RWPE2 (cell line): ENCODE data around the gene SLX4.

Experiments used
- ATAC-seq: fragments of 200-7000 bp; cut with Tn5 transposase; 3 replicates; pipeline ENCODE4 v1.9.1; 2021; ENCODE audit warnings: low read depth
- DNase-seq: peaks from one replicate; pipeline ENCODE4 v3.0.0-alpha.2; 2020; ENCODE audit warnings: low spot score
- H3K27ac ChIP-seq: fragments of 450-650 bp; 2 replicates; pipeline ENCODE4 v1.5.1; 2017; ENCODE audit warnings: mild to moderate bottlenecking; ENCODE audit not compliant: poor library complexity, severe bottlenecking
- H3K27me3 ChIP-seq: fragments of 250-450 bp; sonication (Bioruptor Pico); 2 replicates; pipeline ENCODE4 v1.5.1; 2021; ENCODE audit warnings: mild to moderate bottlenecking, moderate library complexity; ENCODE audit not compliant: insufficient read depth, poor library complexity, severe bottlenecking
- H3K36me3 ChIP-seq: fragments of 250-450 bp; sonication (Bioruptor Pico); 2 replicates; pipeline ENCODE4 v1.5.1; 2020; ENCODE audit warnings: low read depth, mild to moderate bottlenecking, moderate library complexity
- H3K4me1 ChIP-seq: fragments of 250-450 bp; sonication (Bioruptor Pico); 2 replicates; pipeline ENCODE4 v1.5.1; 2021; ENCODE audit warnings: mild to moderate bottlenecking, moderate library complexity; ENCODE audit not compliant: insufficient read depth, poor library complexity, severe bottlenecking
- H3K4me3 ChIP-seq: fragments of 250-450 bp; sonication (Bioruptor Pico); 2 replicates; pipeline ENCODE4 v1.5.1; 2021; ENCODE audit warnings: mild to moderate bottlenecking, moderate library complexity; ENCODE audit not compliant: severe bottlenecking
- H3K9me3 ChIP-seq: fragments of 250-450 bp; sonication (Bioruptor Pico); 2 replicates; pipeline ENCODE4 v1.5.1; 2021; ENCODE audit warnings: mild to moderate bottlenecking, moderate library complexity; ENCODE audit not compliant: severe bottlenecking
- TF ChIP-seq, protein P1 (sequence below): fragments of 450-650 bp; IDR thresholded peaks from one replicate; pipeline ENCODE4 v1.5.1; 2017; ENCODE audit warnings: mild to moderate bottlenecking, moderate library complexity; ENCODE audit not compliant: poor library complexity, severe bottlenecking

Gene SLX4

DNA sequence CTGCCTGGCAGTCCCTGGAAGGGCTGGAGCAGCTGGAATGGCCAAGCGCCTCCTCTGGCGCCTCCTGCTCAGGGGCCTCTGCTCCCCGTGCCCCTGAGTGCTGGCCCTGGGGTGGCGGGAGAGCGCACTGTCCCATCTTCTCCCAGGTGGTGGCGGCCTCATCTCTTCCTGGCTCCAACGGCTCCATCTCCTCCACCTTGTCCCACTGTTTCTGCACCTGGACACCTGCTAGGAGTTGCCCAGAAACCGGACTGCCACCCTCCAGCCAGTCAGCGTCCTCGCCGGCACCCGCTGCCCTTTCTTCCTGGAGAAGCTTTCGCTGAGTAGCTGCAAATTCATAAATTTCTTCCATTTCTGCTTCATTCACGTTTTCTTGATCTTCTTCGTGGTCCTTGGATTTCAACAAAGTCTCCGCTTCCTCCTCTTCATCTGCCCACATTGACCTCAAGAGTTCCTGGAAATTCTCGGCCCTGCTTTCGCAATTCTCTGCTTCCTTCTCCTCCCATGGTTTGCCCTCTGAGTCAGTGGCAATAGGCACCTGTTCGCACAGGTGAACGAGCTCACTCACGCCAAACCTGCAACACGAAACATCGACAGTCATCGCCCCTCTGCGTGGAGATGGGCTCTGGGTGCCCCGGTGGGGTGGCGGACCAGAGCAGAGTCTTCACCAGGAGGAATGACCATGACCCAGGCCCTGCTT is 20.5 kb downstream of the SLX4 start:
- Histone ChIP-seq H3K27ac (no peak overlapping the region), H3K4me1 (no peaks in the 10 kb centered on the region), H3K36me3 (0 out of 2 replicates have a peak, but pooled peaks cover 9% of the 10 kb centered on the region), H3K9me3 (no peaks in the 10 kb centered on the region), H3K27me3 (no peaks in the 10 kb centered on the region), H3K4me3 (no peak overlapping the region)
- ATAC-seq, result no peak
- TF ChIP-seq, protein P1, sequence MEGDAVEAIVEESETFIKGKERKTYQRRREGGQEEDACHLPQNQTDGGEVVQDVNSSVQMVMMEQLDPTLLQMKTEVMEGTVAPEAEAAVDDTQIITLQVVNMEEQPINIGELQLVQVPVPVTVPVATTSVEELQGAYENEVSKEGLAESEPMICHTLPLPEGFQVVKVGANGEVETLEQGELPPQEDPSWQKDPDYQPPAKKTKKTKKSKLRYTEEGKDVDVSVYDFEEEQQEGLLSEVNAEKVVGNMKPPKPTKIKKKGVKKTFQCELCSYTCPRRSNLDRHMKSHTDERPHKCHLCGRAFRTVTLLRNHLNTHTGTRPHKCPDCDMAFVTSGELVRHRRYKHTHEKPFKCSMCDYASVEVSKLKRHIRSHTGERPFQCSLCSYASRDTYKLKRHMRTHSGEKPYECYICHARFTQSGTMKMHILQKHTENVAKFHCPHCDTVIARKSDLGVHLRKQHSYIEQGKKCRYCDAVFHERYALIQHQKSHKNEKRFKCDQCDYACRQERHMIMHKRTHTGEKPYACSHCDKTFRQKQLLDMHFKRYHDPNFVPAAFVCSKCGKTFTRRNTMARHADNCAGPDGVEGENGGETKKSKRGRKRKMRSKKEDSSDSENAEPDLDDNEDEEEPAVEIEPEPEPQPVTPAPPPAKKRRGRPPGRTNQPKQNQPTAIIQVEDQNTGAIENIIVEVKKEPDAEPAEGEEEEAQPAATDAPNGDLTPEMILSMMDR, result no peak
- no peak for DNase-seq

DNA sequence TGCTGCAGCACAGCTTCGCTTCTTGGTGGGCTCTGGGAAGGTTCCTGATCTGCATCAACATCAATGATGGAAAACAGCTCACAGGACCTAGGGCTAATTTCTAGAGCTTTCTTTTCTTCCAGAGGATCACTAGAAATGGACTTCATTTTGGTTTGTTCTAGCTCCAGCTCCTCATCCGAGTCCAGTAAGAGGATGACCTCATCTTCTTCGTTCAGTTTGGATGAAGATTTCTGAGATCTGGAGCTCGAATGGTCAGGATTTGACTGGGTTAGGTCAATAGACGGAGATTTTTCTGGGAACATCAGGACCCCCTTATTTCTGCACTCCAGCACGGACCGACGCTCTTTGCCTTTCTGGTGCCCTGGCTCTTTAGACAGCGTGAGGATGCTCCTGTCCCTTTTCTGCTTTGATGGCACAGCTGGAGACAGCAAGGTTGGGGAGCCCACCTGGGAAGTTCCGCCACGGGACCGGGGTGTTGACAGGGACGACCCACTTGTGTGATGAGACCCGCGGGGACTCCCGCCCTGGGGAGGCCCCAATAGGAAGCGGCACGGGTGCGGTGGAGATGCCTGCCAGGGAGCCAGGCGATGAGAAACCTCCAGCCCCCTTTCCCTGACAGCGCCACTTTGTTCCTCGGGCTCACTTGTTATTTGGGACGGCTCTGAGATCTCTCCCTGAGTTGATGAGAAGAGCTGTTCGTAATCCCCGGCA is 21.3 kb downstream of the SLX4 start:
- Histone ChIP-seq H3K4me3 (no peak overlapping the region), H3K27me3 (no peaks in the 10 kb centered on the region), H3K9me3 (no peaks in the 10 kb centered on the region), H3K27ac (no peak overlapping the region), H3K36me3 (0 out of 2 replicates have a peak, but pooled peaks cover 9% of the 10 kb centered on the region), H3K4me1 (no peaks in the 10 kb centered on the region)
- TF ChIP-seq, protein P1, result no peak
- ATAC-seq, result no peak
- no peak for DNase-seq

DNA sequence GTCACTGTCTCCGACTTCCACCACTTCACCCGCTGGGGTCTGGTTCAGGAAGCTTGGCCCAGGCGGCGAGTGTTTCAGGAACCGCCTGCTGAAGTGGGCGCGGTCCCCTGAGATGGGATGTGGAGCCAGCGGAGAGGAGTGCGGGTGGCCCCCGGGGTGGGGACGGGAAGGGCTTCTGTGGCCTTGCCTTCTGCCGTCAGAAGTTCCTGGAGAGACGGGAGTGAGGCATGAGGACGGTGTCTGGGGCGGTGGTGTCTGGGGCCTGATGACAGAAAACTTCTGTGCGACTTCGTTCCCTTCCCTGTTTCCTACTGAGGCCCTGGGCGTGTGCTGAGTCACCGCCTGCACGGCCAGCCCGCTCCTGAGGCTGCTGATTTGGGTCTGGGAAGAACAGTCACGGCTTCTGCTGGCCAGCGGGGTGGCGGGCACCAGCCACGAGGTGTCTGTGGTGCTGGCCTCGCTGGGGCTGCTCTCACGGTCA is 21.9 kb downstream of the SLX4 start:
- Histone ChIP-seq H3K9me3 (no peaks in the 10 kb centered on the region), H3K27ac (no peak overlapping the region), H3K36me3 (0 out of 2 replicates have a peak, but pooled peaks cover 9% of the 10 kb centered on the region), H3K4me1 (no peaks in the 10 kb centered on the region), H3K4me3 (no peak overlapping the region), H3K27me3 (no peaks in the 10 kb centered on the region)
- TF ChIP-seq, protein P1, result no peak
- DNase-seq, result no peak
- no peak for ATAC-seq

DNA sequence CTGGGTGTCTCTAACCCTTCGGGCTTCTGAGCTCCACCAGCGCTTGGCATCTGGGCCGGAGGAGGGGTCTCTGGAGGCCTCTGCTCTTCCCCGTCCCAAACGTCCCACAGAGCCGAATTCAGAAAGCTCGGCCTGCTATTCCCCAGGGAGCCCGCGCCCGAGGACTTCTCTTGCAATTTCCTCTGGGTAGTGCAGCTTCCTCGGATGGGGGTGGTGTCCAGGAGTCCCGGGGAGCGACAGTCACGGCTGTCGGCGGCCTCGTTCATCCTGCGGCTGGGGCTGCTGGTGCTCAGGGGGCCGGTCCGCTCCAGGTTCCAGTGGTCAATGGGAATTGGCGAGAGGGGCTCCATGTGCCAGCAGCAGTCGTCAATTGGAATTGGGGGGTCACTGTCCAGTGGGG is 22.4 kb downstream of the SLX4 start:
- H3K27me3 ChIP-seq, result no peaks in the 10 kb centered on the region
- no peak for ATAC-seq
- H3K4me3 ChIP-seq, result no peak overlapping the region
- no peaks in the 10 kb centered on the region for H3K9me3 ChIP-seq
- H3K4me1 ChIP-seq, result no peaks in the 10 kb centered on the region
- no peak overlapping the region for H3K27ac ChIP-seq
- peaks cover 9% of the 10 kb centered on the region; the same call in 1 of the 2 replicates for H3K36me3 ChIP-seq
- TF ChIP-seq, protein P1, result no peak
- DNase-seq, result no peak
